ENCODE measurements around the gene SUPT7L. TPM values are rescaled to one million over a fixed set of nuclear protein-coding genes. Genes with fewer than 3 reads are reported as not detected.
A peak's percentile ranks its signal among the peaks of the same experiment; 100 is the strongest.
"Not testable (repeated sequence)": the region's sequence is repeated elsewhere in the genome, so short reads cannot be mapped to it uniquely, and the experiment has no call there.

Gene SUPT7L
- polyA plus RNA-seq, 3 donors: 57.2 to 68.9 (median 65.8) TPM

- DNase-seq: no peak
Measured at GRCh38 chr2:27647289-27647688, 16.1 kb downstream of the SUPT7L start.

- DNase-seq: no peak
Measured at GRCh38 chr2:27645197-27645596, 18.2 kb downstream of the SUPT7L start.

GRCh38 chr2:27640722-27641245, 22.6 kb downstream of the SUPT7L start:
- no peak for DNase-seq

- DNase-seq: no peak
Measured at GRCh38 chr2:27638709-27639108, 24.7 kb downstream of the SUPT7L start.

GRCh38 chr2:27638037-27638637, 25.3 kb downstream of the SUPT7L start:
- DNase-seq: no peak

- DNase-seq: no peak
Measured at GRCh38 chr2:27636766-27637165, 26.6 kb downstream of the SUPT7L start.

GRCh38 chr2:27634291-27634690, 29.1 kb downstream of the SUPT7L start:
- DNase-seq: no peak

- DNase-seq: not testable (repeated sequence)
Measured at GRCh38 chr2:27630257-27630656, 33.2 kb downstream of the SUPT7L start.

- DNase-seq: peak; percentile 83
Measured at GRCh38 chr2:27628767-27629709, 34.4 kb downstream of the SUPT7L start, which contains the start of the genes CCDC121 and GPN1. Gene CCDC121 (minus strand): TSS chr2:27629012. CDS start chr2:27627799, 1,213 bp downstream. Gene GPN1 (plus strand): TSS chr2:27629050. CDS start chr2:27629059, 9 bp downstream.

- DNase-seq: no peak
Measured at GRCh38 chr2:27627963-27628766, 35.2 kb downstream of the SUPT7L start.

GRCh38 chr2:27626921-27627320, 36.5 kb downstream of the SUPT7L start:
- DNase-seq: not testable (repeated sequence)

- DNase-seq: not testable (repeated sequence)
Measured at GRCh38 chr2:27626323-27626722, 37.1 kb downstream of the SUPT7L start.

- DNase-seq: no peak
Measured at GRCh38 chr2:27624943-27625342, 38.5 kb downstream of the SUPT7L start.

GRCh38 chr2:27622921-27623384, 40.5 kb downstream of the SUPT7L start:
- DNase-seq: no peak

- DNase-seq: no peak
Measured at GRCh38 chr2:27621524-27621923, 41.9 kb downstream of the SUPT7L start.

- DNase-seq: no peak
Measured at GRCh38 chr2:27615316-27615715, 48.1 kb downstream of the SUPT7L start.

GRCh38 chr2:27613985-27614384, 49.4 kb downstream of the SUPT7L start:
- no peak for DNase-seq

GRCh38 chr2:27606611-27607010, 56.8 kb downstream of the SUPT7L start:
- no peak for DNase-seq
